ENCODE measurements around the gene SPIRE2.

GRCh38 chr16:89883346-89884040 lies 55.2 kb downstream of the SPIRE2 start:
- no peak for TF ChIP-seq EZH2 (IDR thresholded peaks at IDR 0.05; ENCODE audit: insufficient read depth, poor library complexity, severe bottlenecking)
- TF ChIP-seq EZH2phosphoT487 (IDR thresholded peaks at IDR 0.05; ENCODE audit: insufficient read depth, low read depth) = no peak
